OCI-LY1 (cell line): ENCODE results near the gene VPS37D.

Experiments used
- CTCF ChIP-seq: fragments of 200-600 bp; sonication (generic), shearing (Covaris generic); IDR thresholded peaks from 2 replicates; pipeline ENCODE4 v1.5.1; 2017; ENCODE audit warnings: mild to moderate bottlenecking, antibody characterized with exemption, low read length, moderate library complexity, mixed read lengths
- EZH2 ChIP-seq: fragments of 200-600 bp; sonication (generic), shearing (Covaris generic); IDR thresholded peaks from 2 replicates; pipeline ENCODE4 v1.8.0; 2017; ENCODE audit warnings: borderline replicate concordance, mixed run types, mild to moderate bottlenecking, antibody characterized with exemption, low read length, moderate library complexity, mixed read lengths

DNA sequence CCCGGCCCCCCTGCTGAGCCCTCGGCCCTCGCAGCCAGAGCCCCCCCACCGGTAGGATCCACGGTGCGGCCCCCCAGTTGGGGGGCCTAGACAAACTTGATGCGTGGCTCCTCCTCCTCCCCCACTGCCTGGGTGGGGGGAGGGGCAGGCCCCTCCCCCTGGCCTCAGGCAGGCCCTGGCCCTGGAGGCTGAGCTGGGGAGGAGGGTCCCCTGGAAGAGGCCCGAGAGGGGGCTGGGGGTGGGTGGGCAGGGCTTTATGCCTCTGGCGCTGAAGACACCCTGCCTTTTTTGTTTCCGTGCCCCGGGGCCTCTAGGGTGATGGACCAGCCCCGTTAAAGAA is 3.7 kb downstream of the VPS37D start:
- TF ChIP-seq CTCF (no peak), EZH2 (no peak)
